OCI-LY1 (cell line): ENCODE data around the gene MALT1.

Experiments used
- EZH2 ChIP-seq: fragments of 200-600 bp; sonication (generic), shearing (Covaris generic); IDR thresholded peaks from 2 replicates; pipeline ENCODE4 v1.8.0; 2017; ENCODE audit warnings: borderline replicate concordance, mixed run types, mild to moderate bottlenecking, antibody characterized with exemption, low read length, moderate library complexity, mixed read lengths
- TF ChIP-seq, protein P1 (sequence below): fragments of 200-600 bp; sonication (generic), shearing (Covaris generic); IDR thresholded peaks from 2 replicates; pipeline ENCODE4 v1.5.1; 2017; ENCODE audit warnings: mild to moderate bottlenecking, antibody characterized with exemption, low read length, moderate library complexity, mixed read lengths

GRCh38 chr18:58694720-58695468 lies 23.6 kb downstream of the MALT1 start:
- TF ChIP-seq, protein P1, sequence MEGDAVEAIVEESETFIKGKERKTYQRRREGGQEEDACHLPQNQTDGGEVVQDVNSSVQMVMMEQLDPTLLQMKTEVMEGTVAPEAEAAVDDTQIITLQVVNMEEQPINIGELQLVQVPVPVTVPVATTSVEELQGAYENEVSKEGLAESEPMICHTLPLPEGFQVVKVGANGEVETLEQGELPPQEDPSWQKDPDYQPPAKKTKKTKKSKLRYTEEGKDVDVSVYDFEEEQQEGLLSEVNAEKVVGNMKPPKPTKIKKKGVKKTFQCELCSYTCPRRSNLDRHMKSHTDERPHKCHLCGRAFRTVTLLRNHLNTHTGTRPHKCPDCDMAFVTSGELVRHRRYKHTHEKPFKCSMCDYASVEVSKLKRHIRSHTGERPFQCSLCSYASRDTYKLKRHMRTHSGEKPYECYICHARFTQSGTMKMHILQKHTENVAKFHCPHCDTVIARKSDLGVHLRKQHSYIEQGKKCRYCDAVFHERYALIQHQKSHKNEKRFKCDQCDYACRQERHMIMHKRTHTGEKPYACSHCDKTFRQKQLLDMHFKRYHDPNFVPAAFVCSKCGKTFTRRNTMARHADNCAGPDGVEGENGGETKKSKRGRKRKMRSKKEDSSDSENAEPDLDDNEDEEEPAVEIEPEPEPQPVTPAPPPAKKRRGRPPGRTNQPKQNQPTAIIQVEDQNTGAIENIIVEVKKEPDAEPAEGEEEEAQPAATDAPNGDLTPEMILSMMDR, result no peak
- no peak for TF ChIP-seq EZH2
